Prostate gland (tissue), 2 donors: ENCODE data around the gene CKAP5.

Experiments used
- CTCF ChIP-seq, 4 experiments: fragments of 200-600 bp in 2 of 4; fragments of 450-650 bp in 2 of 4; sonication (generic) in 2 of 4; IDR thresholded peaks; 1 replicate in 3 of 4; 2 replicates in 1 of 4; pipeline ENCODE4 v1.5.1; 2016 to 2019; ENCODE audit warnings: antibody characterized with exemption in 4 of 4, mild to moderate bottlenecking in 2 of 4, moderate library complexity in 2 of 4
- POLR2A ChIP-seq: fragments of 450-650 bp; IDR thresholded peaks from one replicate; pipeline ENCODE4 v1.6.1; 2016; ENCODE audit warnings: antibody characterized with exemption, mild to moderate bottlenecking
- POLR2AphosphoS5 ChIP-seq: sonication (generic); formaldehyde crosslinking; IDR thresholded peaks from one replicate; pipeline ENCODE4 v1.6.1; 2017; ENCODE audit warnings: antibody characterized with exemption

GRCh38 chr11:46846510-46846830 lies 390 bp upstream of the CKAP5 start:
- no peak for TF ChIP-seq CTCF (IDR thresholded peaks at IDR 0.05)
- TF ChIP-seq POLR2A: no peak
- TF ChIP-seq POLR2AphosphoS5: no peak
